ENCODE data around the gene DRAP1. TPM values are rescaled to one million over a fixed set of nuclear protein-coding genes. Genes with fewer than 3 reads are reported as not detected.
A peak's percentile ranks its signal among the peaks of the same experiment; 100 is the strongest.

The DRAP1 gene
- total RNA-seq, 2 donors from 2014 or later, result 53.4 to 91.5 TPM

- TF ChIP-seq CTCF (IDR thresholded peaks at IDR 0.05), result no peak
- no peaks in the 10 kb centered on the region for H3K9me3 ChIP-seq
- H3K9ac ChIP-seq (ENCODE audit: low read depth in 2 of 2, low read length in 2 of 2), result no peak overlapping the region
- H3K36me3 ChIP-seq, result no peaks in the 10 kb centered on the region
- H3K27me3 ChIP-seq, result no peaks in the 10 kb centered on the region
- H3K4me3 ChIP-seq, result no peak overlapping the region
- DNase-seq, result no peak
- intact Hi-C loops (cut with DNase I), result no loop called here
- peaks cover 7% of the 10 kb centered on the region for H3K4me1 ChIP-seq
- no peak overlapping the region for H3K27ac ChIP-seq
These were observed 11.3 kb upstream of the DRAP1 start for GRCh38 chr11:65907878-65908277.

GRCh38 chr11:65911682-65912568 is 7.3 kb upstream of the DRAP1 start:
- Histone ChIP-seq H3K27me3 (no peaks in the 10 kb centered on the region), H3K9me3 (no peaks in the 10 kb centered on the region), H3K27ac (no peak overlapping the region), H3K4me3 (no peak overlapping the region), H3K4me1 (peaks cover 13% of the 10 kb centered on the region), H3K9ac (ENCODE audit: low read depth in 2 of 2, low read length in 2 of 2) (no peak overlapping the region), H3K36me3 (no peaks in the 10 kb centered on the region)
- peak; percentile 58 for DNase-seq
- TF ChIP-seq CTCF (IDR thresholded peaks at IDR 0.05), result no peak
- intact Hi-C loops (cut with DNase I), result no loop called here

DNA sequence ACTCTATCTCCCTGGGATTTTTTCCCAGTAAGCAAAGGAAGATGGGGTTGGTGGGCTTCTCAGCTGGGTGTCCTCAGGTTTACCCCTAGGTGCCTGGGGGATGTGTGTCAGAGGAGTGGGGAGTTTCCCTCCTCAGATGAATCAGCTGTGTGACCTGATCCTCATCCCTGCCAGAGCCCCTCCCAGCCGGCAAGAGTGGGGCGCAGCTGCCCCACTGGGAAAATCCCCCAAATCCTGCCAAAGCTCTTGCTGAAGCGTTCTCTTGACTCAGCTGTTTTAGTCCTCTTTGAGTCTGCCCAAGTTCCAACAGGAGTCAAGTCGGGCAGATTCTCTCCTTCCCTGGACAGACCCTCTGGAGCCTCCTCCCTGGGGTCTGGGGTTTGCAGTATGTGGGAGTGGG is 6.4 kb upstream of the DRAP1 start:
- no peaks in the 10 kb centered on the region for H3K36me3 ChIP-seq
- no peak overlapping the region for H3K27ac ChIP-seq
- H3K4me1 ChIP-seq, result peaks cover 20% of the 10 kb centered on the region
- H3K9ac ChIP-seq (ENCODE audit: low read depth in 2 of 2, low read length in 2 of 2), result no peak overlapping the region
- no peaks in the 10 kb centered on the region for H3K9me3 ChIP-seq
- no peak for TF ChIP-seq CTCF (IDR thresholded peaks at IDR 0.05)
- intact Hi-C loops (cut with DNase I), result no loop called here
- H3K27me3 ChIP-seq, result no peaks in the 10 kb centered on the region
- no peak overlapping the region for H3K4me3 ChIP-seq
- no peak for DNase-seq

DNA sequence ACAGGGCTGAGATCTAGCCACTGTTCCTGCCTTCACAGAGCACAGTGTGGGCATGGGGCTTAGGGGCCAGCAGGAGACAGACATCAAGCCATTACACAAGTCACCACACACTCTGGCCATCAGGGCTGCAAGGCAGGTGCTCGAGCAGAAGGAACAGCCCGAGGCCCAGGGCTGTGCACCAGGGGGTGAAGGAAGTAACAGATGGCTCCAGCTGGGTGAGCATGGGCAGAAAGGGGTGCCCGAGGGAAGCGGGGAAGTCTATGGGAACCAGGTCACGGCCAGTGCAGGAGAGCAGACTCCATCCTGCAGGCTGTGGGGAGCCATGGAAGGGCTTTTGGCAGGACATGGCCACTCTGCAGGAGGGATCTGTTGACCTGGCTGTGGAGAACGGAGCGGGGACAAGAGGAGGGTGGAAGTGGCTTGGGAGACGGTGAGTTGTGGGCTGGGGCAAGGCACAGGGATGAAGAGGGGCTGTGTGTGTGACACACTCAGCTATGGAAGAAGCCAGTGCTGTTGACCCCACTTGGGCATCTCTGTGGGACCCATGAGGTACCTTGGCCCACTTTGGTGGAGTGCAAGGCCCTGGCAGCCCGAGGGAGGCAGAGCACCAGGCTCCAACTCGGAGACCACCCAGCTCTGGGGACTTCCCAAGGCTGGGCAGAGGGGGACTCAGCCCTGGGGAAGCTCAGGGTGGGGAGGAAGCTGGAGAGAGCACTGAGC is 4.0 kb upstream of the DRAP1 start:
- no peaks in the 10 kb centered on the region for H3K36me3 ChIP-seq
- no peaks in the 10 kb centered on the region for H3K9me3 ChIP-seq
- H3K27ac ChIP-seq, result peak overlapping the region; percentile 54
- intact Hi-C loops (cut with DNase I), result no loop called here
- H3K4me1 ChIP-seq, result peaks cover 26% of the 10 kb centered on the region
- no peak for TF ChIP-seq CTCF (IDR thresholded peaks at IDR 0.05)
- no peaks in the 10 kb centered on the region for H3K27me3 ChIP-seq
- peak overlapping the region in 1 of 2 donors; percentile 26 for H3K9ac ChIP-seq (ENCODE audit: low read depth in 2 of 2, low read length in 2 of 2)
- DNase-seq, result no peak
- no peak overlapping the region for H3K4me3 ChIP-seq

- no peak for TF ChIP-seq CTCF (IDR thresholded peaks at IDR 0.05)
- intact Hi-C loops (cut with DNase I), result no loop called here
These were observed 3.4 kb upstream of the DRAP1 start for GRCh38 chr11:65915821-65916251.

More at GRCh38 chr11:65915821-65916251, 3.4 kb upstream of the DRAP1 start:
- H3K27me3 ChIP-seq, result no peaks in the 10 kb centered on the region
- peak; percentile 60 for DNase-seq
- H3K9me3 ChIP-seq, result no peaks in the 10 kb centered on the region
- H3K4me1 ChIP-seq, result peaks cover 32% of the 10 kb centered on the region
- peak overlapping the region in 1 of 2 donors; percentile 26 for H3K9ac ChIP-seq (ENCODE audit: low read depth in 2 of 2, low read length in 2 of 2)
- H3K27ac ChIP-seq, result peak overlapping the region; percentile 54
- no peak overlapping the region for H3K4me3 ChIP-seq
- H3K36me3 ChIP-seq, result no peaks in the 10 kb centered on the region

Data from colonic mucosa (tissue), 4 donors.